Naive B cell (primary cell): ENCODE measurements around the gene CHRNA4. TPM values are rescaled to one million over a fixed set of nuclear protein-coding genes. Genes with fewer than 3 reads are reported as not detected.
"Not testable (repeated sequence)": the region's sequence is repeated elsewhere in the genome, so short reads cannot be mapped to it uniquely, and the experiment has no call there.

Experiments
- ATAC-seq, 2 donors: fragments of 150-1000 bp; cut with Tn5 transposase; 2 replicates each; pipeline ENCODE4 v1.10.0; 2021; ENCODE audit warnings: low read depth in 2 of 2, mild to moderate bottlenecking in 2 of 2, moderate library complexity in 2 of 2
- DNase-seq: peaks from one replicate; pipeline ENCODE4 v3.0.0; 2022
- H3K27ac Mint-ChIP-seq, 6 donors: one replicate each; pipeline ENCODE4 v1.8.0; 2020 to 2022; ENCODE audit warnings: mild to moderate bottlenecking in 6 of 6, mixed read lengths in 6 of 6, moderate library complexity in 5 of 6, inconsistent platforms in 2 of 6
- H3K27me3 Mint-ChIP-seq, 3 donors: one replicate each; pipeline ENCODE4 v1.8.0; 2021 to 2022; ENCODE audit warnings: mixed read lengths in 3 of 3, mild to moderate bottlenecking in 1 of 3
- H3K36me3 Mint-ChIP-seq, 2 donors: one replicate each; pipeline ENCODE4 v1.8.0; 2020 to 2022; ENCODE audit warnings: mixed read lengths in 2 of 2, inconsistent platforms in 1 of 2, mild to moderate bottlenecking in 1 of 2
- H3K4me1 Mint-ChIP-seq, 3 donors: one replicate each; pipeline ENCODE4 v1.8.0; 2020 to 2022; ENCODE audit warnings: mixed read lengths in 3 of 3, inconsistent platforms in 1 of 3, mild to moderate bottlenecking in 1 of 3, moderate library complexity in 1 of 3
- H3K4me3 Mint-ChIP-seq, 8 donors: one replicate each; pipeline ENCODE4 v1.8.0; 2020 to 2022; ENCODE audit warnings: mild to moderate bottlenecking in 8 of 8, mixed read lengths in 8 of 8, moderate library complexity in 8 of 8, inconsistent platforms in 2 of 8
- H3K9me3 Mint-ChIP-seq, 7 donors: one replicate each; pipeline ENCODE4 v1.8.0; 2020 to 2022; ENCODE audit warnings: mixed read lengths in 7 of 7, mild to moderate bottlenecking in 5 of 7, inconsistent platforms in 2 of 7, moderate library complexity in 1 of 7
- polyA plus RNA-seq, 6 donors: library from polyadenylated mRNA; unstranded; fragments of 300-500 nt; fragmentation: Illumina TruSeq; gene quantifications; one replicate each; pipeline ENCODE4 v1.2.3, GENCODE V29; 2021; ENCODE audit warnings: low read depth in 6 of 6

The CHRNA4 gene
- polyA plus RNA-seq, 6 donors from 2014 or later, result not detected

DNA sequence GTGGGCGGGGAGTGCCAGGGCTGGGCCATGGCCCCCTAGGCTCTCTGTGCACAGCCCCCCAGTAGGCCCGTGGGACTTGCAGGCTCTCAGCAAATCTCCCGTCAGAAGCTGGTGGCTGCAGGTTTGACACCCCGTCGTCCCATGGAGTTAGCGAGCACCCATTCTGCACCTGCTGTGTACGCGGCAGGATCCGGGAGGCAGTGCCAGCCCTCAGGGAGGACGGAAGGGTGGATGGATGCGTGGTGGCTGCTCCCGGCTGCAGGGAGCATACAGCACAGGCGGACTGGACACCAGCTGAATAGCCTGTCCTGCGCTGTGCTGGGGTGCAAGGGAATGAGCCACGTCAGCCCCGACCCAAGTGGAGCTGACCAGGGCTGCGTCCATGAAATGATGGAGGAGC is 32.4 kb upstream of the CHRNA4 start:
- DNase-seq (no peak), ATAC-seq (no peak)
- Mint-ChIP-seq H3K27ac (no peak overlapping the region), H3K27me3 (peaks cover 5 to 38% (median 30%) of the 10 kb centered on the region in 3 donors), H3K9me3 (peaks cover 0 to 8% (median 0%) of the 10 kb centered on the region in 7 donors), H3K36me3 (no peaks in the 10 kb centered on the region), H3K4me1 (no peaks in the 10 kb centered on the region), H3K4me3 (no peak overlapping the region)

DNA sequence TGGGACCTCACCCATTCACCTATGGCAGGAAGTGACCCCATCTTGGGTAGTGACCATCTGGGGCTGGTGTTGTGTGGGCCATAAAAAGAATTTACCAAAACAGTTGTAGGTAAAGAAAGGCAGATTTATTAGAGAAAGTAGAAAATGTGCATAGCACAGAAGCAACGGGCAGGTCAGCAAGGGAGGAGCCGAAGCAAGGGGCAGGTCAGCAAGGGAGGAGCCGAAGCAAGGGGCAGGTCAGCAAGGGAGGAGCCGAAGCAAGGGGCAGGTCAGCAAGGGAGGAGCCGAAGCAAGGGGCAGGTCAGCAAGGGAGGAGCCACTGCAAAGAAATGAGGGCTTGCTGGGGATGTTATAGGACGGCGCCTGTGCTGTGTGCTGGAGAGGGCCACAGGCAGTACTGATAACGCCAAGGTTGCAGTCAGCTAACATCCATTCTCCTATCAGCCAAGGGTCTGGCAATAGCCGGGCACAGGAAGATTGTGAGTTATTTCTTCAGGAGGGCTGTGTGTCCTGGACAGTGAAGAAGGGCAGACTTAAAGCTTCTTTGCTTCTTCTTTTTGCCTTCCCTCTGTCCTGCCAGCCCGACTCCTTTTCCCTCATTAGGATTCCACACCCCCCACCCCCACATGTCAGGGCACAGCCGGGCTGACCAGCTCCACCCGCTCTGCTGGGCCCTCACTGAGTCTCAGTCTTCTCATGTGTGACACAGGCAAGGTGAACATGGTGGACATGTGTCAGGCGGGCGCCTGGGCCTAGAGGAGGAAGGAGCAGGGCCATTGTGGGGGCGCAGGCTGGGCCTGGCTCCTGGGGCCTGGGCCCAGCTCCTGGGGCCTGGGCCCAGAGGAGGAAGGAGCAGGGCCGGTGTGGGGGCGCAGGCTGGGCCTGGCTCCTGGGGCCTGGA is 31.6 kb upstream of the CHRNA4 start:
- peaks cover 2 to 8% (median 3%) of the 10 kb centered on the region in 7 donors for H3K9me3 Mint-ChIP-seq
- DNase-seq (no peak), ATAC-seq (no peak)
- H3K27me3 Mint-ChIP-seq, result peaks cover 5 to 45% (median 30%) of the 10 kb centered on the region in 3 donors
- H3K36me3 Mint-ChIP-seq, result no peaks in the 10 kb centered on the region
- H3K4me3 Mint-ChIP-seq, result no peak overlapping the region
- H3K4me1 Mint-ChIP-seq, result no peaks in the 10 kb centered on the region
- H3K27ac Mint-ChIP-seq, result no peak overlapping the region

DNA sequence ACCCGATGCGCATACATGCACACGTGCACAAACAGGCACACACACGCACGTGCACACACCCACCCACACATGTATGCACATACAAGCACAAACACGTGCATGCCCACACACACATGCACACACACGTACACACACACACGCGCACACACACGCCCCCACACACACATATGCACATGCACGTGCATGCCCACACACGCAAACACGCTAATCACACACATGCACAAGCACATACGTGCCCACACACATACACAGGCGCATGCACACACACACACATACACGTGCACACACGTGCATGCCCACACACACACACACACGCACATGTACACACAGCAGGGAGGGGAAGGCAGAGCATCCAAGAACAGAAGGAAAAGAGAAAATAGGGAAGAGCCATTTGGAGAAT is 26.8 kb upstream of the CHRNA4 start:
- Mint-ChIP-seq H3K4me1 (peaks cover 0 to 1% (median 0%) of the 10 kb centered on the region in 3 donors), H3K36me3 (peaks cover 0 to 16% of the 10 kb centered on the region in 2 donors), H3K4me3 (no peak overlapping the region), H3K9me3 (peaks cover 16 to 35% (median 24%) of the 10 kb centered on the region in 7 donors), H3K27ac (no peak overlapping the region), H3K27me3 (peaks cover 4 to 16% (median 7%) of the 10 kb centered on the region in 3 donors)
- no peak for DNase-seq
- no peak for ATAC-seq

DNA sequence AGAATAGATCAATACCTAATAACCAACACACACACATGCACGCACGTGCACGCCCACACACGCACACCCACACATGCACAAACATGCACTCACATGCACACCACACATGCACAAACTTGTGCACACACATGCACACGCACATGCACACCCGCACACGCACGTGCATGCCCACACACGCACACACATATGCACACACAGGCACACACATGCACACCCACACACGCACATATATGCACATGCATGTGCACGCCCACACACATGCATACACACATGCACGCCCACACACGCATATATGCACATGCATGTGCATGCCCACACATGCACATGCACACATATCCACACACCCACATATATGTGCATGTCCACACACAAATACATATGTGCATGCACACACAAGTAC is 26.2 kb upstream of the CHRNA4 start:
- peak overlapping the region in 1 of 8 donors; percentile 45 for H3K4me3 Mint-ChIP-seq
- DNase-seq (no peak), ATAC-seq (no peak)
- peaks cover 0 to 1% (median 0%) of the 10 kb centered on the region in 3 donors for H3K4me1 Mint-ChIP-seq
- peaks cover 16 to 35% (median 24%) of the 10 kb centered on the region in 7 donors for H3K9me3 Mint-ChIP-seq
- H3K36me3 Mint-ChIP-seq, result peaks cover 0 to 16% of the 10 kb centered on the region in 2 donors
- H3K27ac Mint-ChIP-seq, result no peak overlapping the region
- peaks cover 4 to 11% (median 7%) of the 10 kb centered on the region in 3 donors for H3K27me3 Mint-ChIP-seq

DNA sequence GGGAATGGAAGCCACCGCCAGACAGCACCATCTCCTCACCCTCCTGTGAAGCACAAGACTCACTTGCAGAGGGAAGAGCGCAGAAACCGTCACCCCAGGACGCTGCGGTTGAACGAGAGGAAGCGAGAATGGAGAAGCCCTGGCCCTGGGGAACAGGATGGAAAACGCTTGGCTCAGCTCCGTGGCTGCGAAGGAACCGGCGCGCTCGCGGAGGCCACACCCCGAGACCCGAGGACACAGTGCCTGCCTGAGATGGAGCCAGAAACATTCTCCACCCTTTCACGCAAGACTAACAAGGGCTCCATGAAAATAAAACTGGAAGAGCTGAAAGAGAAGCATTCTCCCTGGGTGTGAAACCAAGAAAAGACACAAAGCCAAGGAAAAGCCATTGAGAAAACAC is 25.3 kb upstream of the CHRNA4 start:
- H3K36me3 Mint-ChIP-seq, result peaks cover 0 to 16% of the 10 kb centered on the region in 2 donors
- peak overlapping the region in 1 of 6 donors; percentile 73 for H3K27ac Mint-ChIP-seq
- DNase-seq (no peak), ATAC-seq (no peak)
- peaks cover 0 to 1% (median 0%) of the 10 kb centered on the region in 3 donors for H3K4me1 Mint-ChIP-seq
- H3K4me3 Mint-ChIP-seq, result no peak overlapping the region
- peaks cover 16 to 35% (median 24%) of the 10 kb centered on the region in 7 donors for H3K9me3 Mint-ChIP-seq
- peaks cover 4 to 11% (median 7%) of the 10 kb centered on the region in 3 donors for H3K27me3 Mint-ChIP-seq

DNA sequence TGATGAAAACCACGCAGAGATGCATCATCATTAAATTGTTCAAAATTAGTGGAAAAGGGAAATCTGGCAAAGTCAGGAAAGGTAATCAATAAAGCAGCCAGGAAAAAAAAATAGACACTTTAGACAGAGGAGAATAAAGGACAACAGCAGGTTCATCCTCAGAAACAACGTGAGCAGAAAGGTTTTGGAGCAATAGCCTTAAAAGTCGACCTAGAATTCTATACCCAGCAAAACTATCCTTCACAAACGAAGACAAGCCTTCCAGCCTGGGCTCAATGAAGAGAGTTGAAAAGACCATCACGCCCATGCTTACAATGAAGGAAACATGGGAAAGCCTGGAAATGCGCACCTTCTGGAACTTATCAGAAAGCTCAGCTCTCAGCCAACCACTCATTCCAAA is 24.7 kb upstream of the CHRNA4 start:
- peaks cover 0 to 1% (median 0%) of the 10 kb centered on the region in 3 donors for H3K4me1 Mint-ChIP-seq
- H3K27me3 Mint-ChIP-seq, result peaks cover 4 to 11% (median 7%) of the 10 kb centered on the region in 3 donors
- H3K36me3 Mint-ChIP-seq, result peaks cover 0 to 16% of the 10 kb centered on the region in 2 donors
- H3K27ac Mint-ChIP-seq, result no peak overlapping the region
- DNase-seq, result no peak
- ATAC-seq, result no peak
- H3K9me3 Mint-ChIP-seq, result peaks cover 16 to 35% (median 24%) of the 10 kb centered on the region in 7 donors
- H3K4me3 Mint-ChIP-seq, result no peak overlapping the region

DNA sequence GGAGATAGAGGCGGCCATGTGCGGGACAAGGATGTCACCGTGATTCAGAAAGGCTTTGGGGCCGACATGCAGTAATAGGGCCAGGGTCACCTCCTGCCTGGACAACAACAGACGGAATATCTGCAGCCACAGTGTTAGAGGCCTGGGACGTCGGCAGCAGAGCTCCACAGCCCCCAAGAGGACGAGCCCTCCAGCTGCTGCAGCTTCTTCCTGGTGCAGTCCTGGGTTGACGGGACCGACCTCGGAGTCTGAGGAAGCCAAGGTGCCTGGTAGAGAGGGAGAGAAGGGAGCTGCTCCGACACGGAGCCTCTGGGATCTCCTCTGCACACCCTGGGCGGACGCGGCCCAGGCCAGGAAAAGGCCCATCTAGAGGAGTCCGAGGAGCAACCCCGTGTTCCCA is 23.2 kb upstream of the CHRNA4 start:
- peaks cover 16 to 30% (median 22%) of the 10 kb centered on the region in 7 donors for H3K9me3 Mint-ChIP-seq
- peaks cover 4 to 19% (median 9%) of the 10 kb centered on the region in 3 donors for H3K27me3 Mint-ChIP-seq
- DNase-seq (no peak), ATAC-seq (no peak)
- no peak overlapping the region for H3K27ac Mint-ChIP-seq
- peaks cover 0 to 1% (median 0%) of the 10 kb centered on the region in 3 donors for H3K4me1 Mint-ChIP-seq
- peaks cover 0 to 16% of the 10 kb centered on the region in 2 donors for H3K36me3 Mint-ChIP-seq
- no peak overlapping the region for H3K4me3 Mint-ChIP-seq

DNA sequence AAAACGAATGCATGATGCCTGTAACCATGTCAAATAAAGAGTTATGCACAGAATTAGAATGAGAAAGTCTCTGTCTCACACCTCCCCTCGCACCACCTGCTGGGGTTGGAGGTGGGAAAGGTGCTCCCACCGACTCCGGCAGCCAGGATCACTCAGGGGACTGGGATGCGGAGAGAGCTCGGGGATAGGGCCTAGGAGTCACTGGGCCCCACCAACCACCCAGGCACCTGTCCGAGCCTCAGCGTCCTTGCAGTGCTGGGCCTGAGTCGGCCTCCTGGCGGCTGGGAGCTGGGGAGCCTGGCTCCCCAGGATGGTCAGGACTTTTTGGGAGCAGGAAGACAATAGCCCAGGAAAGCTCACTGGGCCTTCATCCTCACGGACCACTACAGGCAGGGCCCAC is 22.4 kb upstream of the CHRNA4 start:
- DNase-seq, result no peak
- H3K9me3 Mint-ChIP-seq, result peaks cover 16 to 27% (median 21%) of the 10 kb centered on the region in 7 donors
- H3K27me3 Mint-ChIP-seq, result peaks cover 4 to 26% (median 17%) of the 10 kb centered on the region in 3 donors
- H3K4me3 Mint-ChIP-seq, result no peak overlapping the region
- no peak for ATAC-seq
- peaks cover 0 to 16% of the 10 kb centered on the region in 2 donors for H3K36me3 Mint-ChIP-seq
- H3K27ac Mint-ChIP-seq, result no peak overlapping the region
- peaks cover 0 to 1% (median 0%) of the 10 kb centered on the region in 3 donors for H3K4me1 Mint-ChIP-seq

DNA sequence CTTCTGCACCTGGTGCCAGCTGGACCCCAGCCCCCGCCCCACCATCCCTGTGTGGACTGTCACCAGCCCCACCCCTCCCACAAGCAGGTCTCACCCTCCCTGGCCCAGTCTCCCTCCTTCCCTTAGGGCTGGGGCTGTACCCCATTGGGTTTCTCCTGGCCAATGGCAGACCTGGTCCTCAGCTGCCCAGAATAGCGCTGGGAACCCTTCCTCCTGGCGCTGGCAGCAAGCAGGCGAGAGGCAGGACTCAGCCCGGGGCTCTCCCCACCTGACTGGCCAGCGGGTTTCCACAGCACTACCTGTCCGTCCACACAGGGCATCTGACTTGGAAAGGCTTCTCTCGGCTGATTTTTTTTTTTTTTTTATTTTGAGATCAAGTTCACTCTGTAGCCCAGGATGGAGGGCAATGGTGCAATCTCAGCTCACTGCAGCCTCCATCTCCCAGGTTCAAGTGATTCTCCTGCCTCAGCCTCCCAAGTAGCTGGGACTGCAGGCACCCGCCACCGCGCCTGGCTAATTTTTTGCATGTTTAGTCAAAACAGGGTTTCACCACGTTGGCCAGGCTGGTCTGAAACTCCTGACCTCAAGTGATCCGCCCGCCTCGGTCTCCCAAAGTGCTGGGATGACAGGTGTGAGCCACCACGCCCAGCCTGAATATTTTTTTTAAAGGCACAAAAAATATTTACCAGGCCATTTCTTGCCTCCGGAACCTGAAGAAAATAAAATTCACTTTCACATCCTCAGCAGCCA is 21.6 kb upstream of the CHRNA4 start:
- ATAC-seq (no peak), DNase-seq (no peak)
- H3K27ac Mint-ChIP-seq, result no peak overlapping the region
- peaks cover 0 to 16% of the 10 kb centered on the region in 2 donors for H3K36me3 Mint-ChIP-seq
- no peak overlapping the region for H3K4me3 Mint-ChIP-seq
- H3K9me3 Mint-ChIP-seq, result peaks cover 13 to 27% (median 19%) of the 10 kb centered on the region in 7 donors
- H3K27me3 Mint-ChIP-seq, result peaks cover 9 to 30% (median 12%) of the 10 kb centered on the region in 3 donors
- peaks cover 0 to 1% (median 0%) of the 10 kb centered on the region in 3 donors for H3K4me1 Mint-ChIP-seq

DNA sequence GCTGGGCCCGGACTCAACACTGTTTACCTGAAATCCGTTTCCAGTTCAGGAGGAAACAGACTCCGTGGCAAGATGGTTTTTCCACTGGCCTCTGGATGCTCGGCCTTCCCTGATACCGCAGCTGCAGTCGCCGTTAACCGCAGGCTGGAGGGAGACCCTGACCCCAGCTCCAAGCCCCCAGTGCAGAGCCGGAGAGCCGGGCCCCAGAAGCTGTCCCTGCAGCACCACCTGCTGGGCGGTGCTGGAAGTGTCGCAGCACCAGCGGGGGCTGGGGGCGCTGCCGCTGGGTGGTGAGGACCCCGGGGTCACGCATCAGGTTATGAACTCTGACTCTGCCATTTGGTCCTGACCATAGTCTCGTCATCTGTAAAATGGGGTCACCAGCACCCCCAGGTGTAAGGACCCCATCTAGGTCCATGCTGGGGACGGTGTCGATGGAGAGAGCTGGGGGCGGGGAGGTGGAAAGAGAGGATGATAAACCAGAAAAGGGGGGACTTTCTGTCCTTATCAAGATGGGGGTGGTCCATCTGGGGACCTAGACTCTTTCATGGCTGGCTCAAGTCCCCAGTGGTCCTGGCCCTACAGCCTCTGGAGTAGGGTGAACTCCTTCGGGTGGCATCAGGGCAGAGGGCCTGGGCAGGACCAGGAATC is 20.8 kb upstream of the CHRNA4 start:
- H3K4me1 Mint-ChIP-seq, result peaks cover 1 to 5% (median 3%) of the 10 kb centered on the region in 3 donors
- ATAC-seq (no peak), DNase-seq (peak; percentile 12)
- H3K4me3 Mint-ChIP-seq, result no peak overlapping the region
- H3K36me3 Mint-ChIP-seq, result peaks cover 0 to 16% of the 10 kb centered on the region in 2 donors
- peaks cover 11 to 22% (median 18%) of the 10 kb centered on the region in 7 donors for H3K9me3 Mint-ChIP-seq
- H3K27me3 Mint-ChIP-seq, result peaks cover 9 to 37% (median 11%) of the 10 kb centered on the region in 3 donors
- H3K27ac Mint-ChIP-seq, result no peak overlapping the region

DNA sequence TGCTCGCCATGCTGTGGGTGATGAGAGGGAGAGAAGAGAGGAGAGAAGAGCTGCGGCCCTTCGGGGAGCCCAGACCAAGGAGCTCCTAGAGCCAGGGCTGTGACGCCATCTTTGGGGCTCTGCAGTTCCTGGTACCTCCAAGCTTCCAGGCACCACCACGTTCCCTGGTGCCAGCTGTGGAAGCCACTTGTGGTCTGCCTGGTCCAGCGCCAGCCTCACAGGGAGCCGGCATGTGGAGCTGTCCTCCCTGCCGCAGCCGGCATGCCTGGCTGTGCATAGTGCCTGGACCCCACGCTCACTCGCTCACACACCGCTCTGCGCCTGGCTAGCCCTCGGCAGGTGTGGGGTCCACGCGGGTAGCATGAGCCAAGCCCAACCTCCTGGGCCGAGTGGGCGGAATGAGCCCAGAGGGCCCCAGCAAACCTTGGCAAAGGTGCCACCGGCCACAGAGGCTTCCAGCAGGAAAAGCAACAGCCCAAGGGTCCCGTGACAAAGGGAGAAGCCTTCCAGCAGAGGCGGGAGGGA is 19.3 kb upstream of the CHRNA4 start:
- DNase-seq, result no peak
- no peak overlapping the region for H3K4me3 Mint-ChIP-seq
- no peak for ATAC-seq
- H3K27ac Mint-ChIP-seq, result no peak overlapping the region
- H3K9me3 Mint-ChIP-seq, result peaks cover 2 to 9% (median 7%) of the 10 kb centered on the region in 7 donors
- peaks cover 0 to 5% of the 10 kb centered on the region in 2 donors for H3K36me3 Mint-ChIP-seq
- H3K27me3 Mint-ChIP-seq, result peaks cover 9 to 44% (median 20%) of the 10 kb centered on the region in 3 donors
- peaks cover 1 to 5% (median 3%) of the 10 kb centered on the region in 3 donors for H3K4me1 Mint-ChIP-seq

DNA sequence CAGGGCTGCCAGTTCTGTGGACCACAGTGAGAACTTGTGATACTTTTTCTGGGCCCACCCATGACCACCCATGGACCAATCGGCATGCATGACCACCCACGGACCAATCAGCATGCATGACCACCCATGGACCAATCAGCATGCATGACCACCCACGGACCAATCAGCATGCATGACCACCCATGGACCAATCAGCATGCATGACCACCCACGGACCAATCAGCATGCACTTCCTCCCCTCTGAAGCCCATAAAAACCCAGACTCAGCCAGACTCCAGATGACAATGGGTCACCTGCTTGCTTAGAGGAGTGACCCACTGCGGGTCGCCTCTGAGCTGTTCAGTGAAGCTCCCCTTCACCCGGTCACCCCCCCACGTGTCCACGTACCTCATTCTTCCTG is 18.7 kb upstream of the CHRNA4 start:
- DNase-seq, H3K36me3 Mint-ChIP-seq, H3K27ac Mint-ChIP-seq, ATAC-seq, H3K4me1 Mint-ChIP-seq, H3K9me3 Mint-ChIP-seq, H3K4me3 Mint-ChIP-seq: not testable (repeated sequence)
- H3K27me3 Mint-ChIP-seq, result peaks cover 9 to 44% (median 20%) of the 10 kb centered on the region in 3 donors

DNA sequence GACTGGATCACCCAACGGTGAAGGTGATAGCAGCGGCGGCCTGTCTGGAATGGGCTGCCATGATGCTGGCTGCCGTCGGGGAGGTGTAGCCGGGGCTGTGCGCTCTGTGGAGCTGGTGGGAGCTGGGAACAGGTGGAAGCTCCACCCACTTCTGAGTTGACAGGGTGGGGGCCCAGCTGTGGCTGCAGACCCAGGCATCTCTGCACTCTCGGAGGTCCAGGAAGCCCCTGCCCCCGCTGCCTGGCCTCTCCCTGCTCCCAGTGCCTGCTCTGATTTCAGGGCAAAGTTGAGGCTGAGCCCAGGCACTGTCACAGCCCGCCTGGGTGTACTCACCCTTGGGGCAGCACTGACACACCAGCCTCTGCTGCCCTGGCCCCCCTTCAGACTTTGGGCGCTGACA is 18.1 kb upstream of the CHRNA4 start:
- H3K4me1 Mint-ChIP-seq, result peaks cover 1 to 5% (median 3%) of the 10 kb centered on the region in 3 donors
- no peak for DNase-seq
- H3K4me3 Mint-ChIP-seq, result no peak overlapping the region
- peaks cover 9 to 49% (median 20%) of the 10 kb centered on the region in 3 donors for H3K27me3 Mint-ChIP-seq
- ATAC-seq, result no peak
- H3K9me3 Mint-ChIP-seq, result no peaks in the 10 kb centered on the region
- no peak overlapping the region for H3K27ac Mint-ChIP-seq
- no peaks in the 10 kb centered on the region for H3K36me3 Mint-ChIP-seq
